Endothelial cell of umbilical vein (primary cell): Measurements from ENCODE around the gene GNAT1. TPM values are rescaled to one million over a fixed set of nuclear protein-coding genes. Genes with fewer than 3 reads are reported as not detected.

Source experiments
- BruUV-seq: library from RNA; stranded (reverse); fragments of 400-500 nt; replicated peaks from 2 replicates; lab custom pipeline; 2021; lab: Mats Ljungman, UMichigan
- CTCF ChIA-PET: fragments of 300-600, 350-600 bp; sonication (Branson Sonifier 250); formaldehyde crosslinking; loops from one replicate; lab custom pipeline; 2021; ENCODE audit warnings: antibody characterized with exemption, inconsistent platforms; lab: Charles Lee
- POLR2A ChIA-PET: fragments of 300-600, 350-600 bp; sonication (Branson Sonifier 250); formaldehyde crosslinking; loops from one replicate; lab custom pipeline; 2021; ENCODE audit warnings: antibody characterized with exemption, inconsistent platforms; lab: Charles Lee
- DNase-seq: peaks from one replicate; pipeline ENCODE4 v3.0.0-alpha.2; 2011; ENCODE audit warnings: low read depth, low spot score
- FAIRE-seq: peaks from 2 replicates; lab custom pipeline; 2011; peaks lifted over from hg19 to GRCh38; lab: Jason Lieb, UNC
- H2AFZ ChIP-seq: 2 replicates; pipeline ENCODE4 v1.6.0; 2012; ENCODE audit warnings: low read depth, low read length, control low read depth, inconsistent platforms
- H3K27ac ChIP-seq: 2 replicates; pipeline ENCODE4 v1.5.1; 2011; ENCODE audit warnings: low read depth, mild to moderate bottlenecking, control low read depth, low read length, moderate library complexity; ENCODE audit not compliant: insufficient read depth
- H3K27me3 ChIP-seq, 2 experiments: 2 replicates each; pipeline versions ENCODE4 v1.6.0 to v1.6.1; 2011; ENCODE audit warnings: low read length in 2 of 2, mixed read lengths in 1 of 2; ENCODE audit not compliant: control insufficient read depth in 2 of 2, insufficient read depth in 2 of 2
- H3K36me3 ChIP-seq, 2 experiments: 2 replicates in 1 of 2; 3 replicates in 1 of 2; pipeline ENCODE4 v1.5.1; 2011; ENCODE audit warnings: low read length in 2 of 2, mild to moderate bottlenecking in 1 of 2, moderate library complexity in 1 of 2; ENCODE audit not compliant: control insufficient read depth in 2 of 2, insufficient read depth in 2 of 2; ENCODE audit errors: extremely low read depth in 1 of 2
- H3K4me1 ChIP-seq: 3 replicates; pipeline ENCODE4 v1.5.1; 2011; ENCODE audit warnings: mild to moderate bottlenecking, low read length; ENCODE audit not compliant: control insufficient read depth, insufficient read depth; ENCODE audit errors: extremely low read depth
- H3K4me2 ChIP-seq: 2 replicates; pipeline ENCODE4 v1.6.1; 2011; ENCODE audit warnings: low read length, control low read depth, mixed read lengths; ENCODE audit not compliant: insufficient read depth
- H3K4me3 ChIP-seq, 3 experiments: fragments of 200-600 bp in 1 of 3; sonication (generic), shearing (Covaris generic) in 1 of 3; replicated peaks in 1 of 3; 2 replicates each; pipeline ENCODE4 v1.5.1; 2011 to 2016; ENCODE audit warnings: control low read depth in 3 of 3, low read length in 3 of 3, mild to moderate bottlenecking in 2 of 3, inconsistent platforms in 1 of 3, low read depth in 1 of 3, moderate library complexity in 1 of 3; ENCODE audit not compliant: insufficient read depth in 1 of 3
- H3K79me2 ChIP-seq: 2 replicates; pipeline ENCODE4 v1.6.0; 2012; ENCODE audit warnings: low read length, inconsistent platforms; ENCODE audit not compliant: control insufficient read depth, insufficient read depth
- H3K9ac ChIP-seq: replicated peaks from 2 replicates; pipeline ENCODE3; 2011; ENCODE audit warnings: low read length, control low read depth; ENCODE audit not compliant: insufficient read depth; ENCODE audit errors: extremely low read depth
- H3K9me1 ChIP-seq: replicated peaks from 3 replicates; pipeline ENCODE4 v1.6.0; 2011; ENCODE audit warnings: mild to moderate bottlenecking, low read length; ENCODE audit not compliant: control insufficient read depth, insufficient read depth; ENCODE audit errors: extremely low read depth
- H3K9me3 ChIP-seq: replicated peaks from 2 replicates; pipeline ENCODE4 v1.5.1; 2012; ENCODE audit warnings: low read length, inconsistent platforms; ENCODE audit not compliant: control insufficient read depth, insufficient read depth
- H4K20me1 ChIP-seq: replicated peaks from 2 replicates; pipeline ENCODE3; 2011; ENCODE audit warnings: mild to moderate bottlenecking, low read length; ENCODE audit not compliant: control insufficient read depth, insufficient read depth; ENCODE audit errors: extremely low read depth
- EZH2 ChIP-seq: IDR thresholded peaks from 2 replicates; pipeline ENCODE4 v1.6.1; 2012; ENCODE audit warnings: borderline replicate concordance, low read depth, mild to moderate bottlenecking, moderate library complexity, low read length, inconsistent platforms; ENCODE audit not compliant: severe bottlenecking
- FOS ChIP-seq: IDR thresholded peaks from 2 replicates; pipeline ENCODE4 v1.6.1; 2011; ENCODE audit warnings: mild to moderate bottlenecking, low read length, moderate library complexity, borderline replicate concordance; ENCODE audit not compliant: insufficient read depth
- GATA2 ChIP-seq: IDR thresholded peaks from 2 replicates; pipeline ENCODE4 v1.7.0; 2011; ENCODE audit warnings: low read depth, mild to moderate bottlenecking, moderate library complexity, mixed read lengths, low read length; ENCODE audit not compliant: insufficient read length, insufficient read depth
- MYC ChIP-seq: IDR thresholded peaks from one replicate; pipeline ENCODE4 v1.6.1; 2011; ENCODE audit warnings: mild to moderate bottlenecking, low read depth, low read length
- POLR2A ChIP-seq: IDR thresholded peaks from 2 replicates; pipeline ENCODE4 v1.6.1; 2012; ENCODE audit warnings: low read depth, mild to moderate bottlenecking, control low read depth, low read length
- POLR2AphosphoS5 ChIP-seq: IDR thresholded peaks from 2 replicates; pipeline ENCODE4 v1.6.1; 2012; ENCODE audit warnings: low read depth, mild to moderate bottlenecking, control low read depth, low read length, moderate library complexity; ENCODE audit not compliant: insufficient read depth
- dilution Hi-C: fragments of 300-500 bp; cut with MboI; formaldehyde crosslinking; loops from one replicate; pipeline ENCODE4 v1.15.0; 2019; ENCODE audit warnings: low sequenced_read_pairs; ENCODE audit not compliant: extremely low pct_ligation_motif_present
- intact Hi-C: fragments of 100-400 bp; cut with micrococcal nuclease; formaldehyde crosslinking; loops from one replicate; pipeline ENCODE4 v1.10.0; 2022
- polyA plus RNA-seq, 4 experiments: library from polyadenylated mRNA; depleted of rRNA in 3 of 4; stranded (reverse) in 3 of 4; unstranded in 1 of 4; fragments of >200 nt; gene quantifications; 2 replicates each; pipeline versions ENCODE4 v1.2.1 to v1.2.3, GENCODE V29; 2011 to 2012; ENCODE audit warnings: missing spikeins in 1 of 4
- total RNA-seq: library from RNA; stranded (reverse); gene quantifications from 2 replicates; pipeline ENCODE4 v1.2.3, GENCODE V29; 2021
- TF ChIP-seq, protein P1 (sequence below), 2 donors: IDR thresholded peaks; 1 replicate in 1 of 2; 2 replicates in 1 of 2; pipeline ENCODE4 v1.5.1; 2011; ENCODE audit warnings: low read length in 2 of 2, mild to moderate bottlenecking in 2 of 2, moderate library complexity in 2 of 2, control low read depth in 1 of 2, inconsistent platforms in 1 of 2, low read depth in 1 of 2; ENCODE audit not compliant: insufficient read depth in 1 of 2; ENCODE audit errors: extremely low read depth in 1 of 2
- TF ChIP-seq, protein P2 (sequence below): IDR thresholded peaks from 2 replicates; pipeline ENCODE4 v1.6.1; 2011; ENCODE audit not compliant: insufficient read depth, insufficient read length

The GNAT1 gene
- total and polyA plus RNA-seq, 2 donors (not counting 3 experiments of a cell fraction or from before 2014, with no cell fraction given) = 0.77 TPM; not detected in 1

DNA sequence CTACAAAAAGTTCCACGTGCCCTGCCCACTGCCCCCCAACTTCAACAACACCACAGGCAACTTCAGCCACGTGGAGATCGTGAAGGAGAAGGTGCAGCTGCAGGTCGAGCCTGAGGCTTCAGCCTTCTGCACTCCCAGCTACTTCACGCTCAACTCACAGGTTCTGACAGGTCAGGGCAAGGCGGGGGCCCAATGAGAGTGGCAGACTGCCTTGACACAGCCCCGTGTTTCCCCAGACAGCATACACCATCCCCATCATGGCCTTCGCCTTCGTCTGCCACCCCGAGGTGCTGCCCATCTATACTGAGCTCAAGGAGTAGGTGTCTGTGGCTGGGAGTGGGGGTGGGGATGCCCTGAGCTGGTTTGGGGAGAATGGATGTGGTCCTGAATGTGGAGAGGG is 26.3 kb downstream of the GNAT1 start:
- Histone ChIP-seq H3K27me3 (no peaks in the 10 kb centered on the region), H3K4me2 (no peak overlapping the region), H2AFZ (no peak overlapping the region), H3K36me3 (no peaks in the 10 kb centered on the region), H3K27ac (no peak overlapping the region), H3K4me3 (no peak overlapping the region), H3K4me1 (no peaks in the 10 kb centered on the region), H3K9me3 (no peaks in the 10 kb centered on the region), H3K9me1 (no peaks in the 10 kb centered on the region), H3K79me2 (no peaks in the 10 kb centered on the region), H4K20me1 (no peaks in the 10 kb centered on the region), H3K9ac (no peak overlapping the region)
- BruUV-seq = no TSS peak
- ChIA-PET POLR2A (no interaction called here), CTCF (interaction anchor here (0.9 to 7.3 kb wide), 6 partner anchors 8 to 22 kb away, joined by 3 to 55 read pairs (median 10); no protein-coding TSS in a partner anchor)
- dilution Hi-C loops (no loop called here), intact Hi-C loops (no loop called here)
- FAIRE-seq = no peak
- no peak for TF ChIP-seq POLR2AphosphoS5
- TF ChIP-seq GATA2 = no peak
- no peak for TF ChIP-seq POLR2A
- no peak for TF ChIP-seq EZH2
- TF ChIP-seq FOS = no peak
- TF ChIP-seq, protein P1, sequence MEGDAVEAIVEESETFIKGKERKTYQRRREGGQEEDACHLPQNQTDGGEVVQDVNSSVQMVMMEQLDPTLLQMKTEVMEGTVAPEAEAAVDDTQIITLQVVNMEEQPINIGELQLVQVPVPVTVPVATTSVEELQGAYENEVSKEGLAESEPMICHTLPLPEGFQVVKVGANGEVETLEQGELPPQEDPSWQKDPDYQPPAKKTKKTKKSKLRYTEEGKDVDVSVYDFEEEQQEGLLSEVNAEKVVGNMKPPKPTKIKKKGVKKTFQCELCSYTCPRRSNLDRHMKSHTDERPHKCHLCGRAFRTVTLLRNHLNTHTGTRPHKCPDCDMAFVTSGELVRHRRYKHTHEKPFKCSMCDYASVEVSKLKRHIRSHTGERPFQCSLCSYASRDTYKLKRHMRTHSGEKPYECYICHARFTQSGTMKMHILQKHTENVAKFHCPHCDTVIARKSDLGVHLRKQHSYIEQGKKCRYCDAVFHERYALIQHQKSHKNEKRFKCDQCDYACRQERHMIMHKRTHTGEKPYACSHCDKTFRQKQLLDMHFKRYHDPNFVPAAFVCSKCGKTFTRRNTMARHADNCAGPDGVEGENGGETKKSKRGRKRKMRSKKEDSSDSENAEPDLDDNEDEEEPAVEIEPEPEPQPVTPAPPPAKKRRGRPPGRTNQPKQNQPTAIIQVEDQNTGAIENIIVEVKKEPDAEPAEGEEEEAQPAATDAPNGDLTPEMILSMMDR (IDR thresholded peaks at IDR 0.05; ENCODE audit: extremely low read depth in 1 of 2, insufficient read depth in 1 of 2, low read depth in 1 of 2, low read length in 2 of 2) = no peak
- TF ChIP-seq MYC = no peak
- TF ChIP-seq, protein P2, sequence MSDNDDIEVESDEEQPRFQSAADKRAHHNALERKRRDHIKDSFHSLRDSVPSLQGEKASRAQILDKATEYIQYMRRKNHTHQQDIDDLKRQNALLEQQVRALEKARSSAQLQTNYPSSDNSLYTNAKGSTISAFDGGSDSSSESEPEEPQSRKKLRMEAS = no peak
- DNase-seq = no peak
